ENCODE results near the gene PI4K2A. TPM values are rescaled to one million over a fixed set of nuclear protein-coding genes. Genes with fewer than 3 reads are reported as not detected.

Gene PI4K2A
- total and polyA plus RNA-seq, 4 experiments from 2014 or later, result 8.5 to 9.9 (median 9.2) TPM

- no peak overlapping the region for H3K4me3 ChIP-seq (ENCODE audit: low read length in 2 of 2)
- intact Hi-C loops (cut with micrococcal nuclease), result no loop called here
- Mint-ChIP-seq H3K9me3 (no peaks in the 10 kb centered on the region), H3K4me3 (no peak overlapping the region), H3K4me1 (no peaks in the 10 kb centered on the region), H3K27ac (no peak overlapping the region), H3K36me3 (no peaks in the 10 kb centered on the region), H3K27me3 (peaks cover 0 to 2% of the 10 kb centered on the region in 2 donors)
- no peak overlapping the region for H3K27ac ChIP-seq (ENCODE audit: low read depth, low read length)
- no peaks in the 10 kb centered on the region for H3K4me1 ChIP-seq (ENCODE audit: insufficient read depth, low read length)
- CTCF ChIA-PET (ENCODE audit: partially characterized antibody), result no interaction called here
- H3K9me3 ChIP-seq (ENCODE audit: control insufficient read depth in 1 of 2, low read length in 2 of 2), result no peaks in the 10 kb centered on the region
- DNase-seq, result no peak
- no peaks in the 10 kb centered on the region for H3K27me3 ChIP-seq (ENCODE audit: insufficient read depth, low read length)
- no peaks in the 10 kb centered on the region for H3K36me3 ChIP-seq (ENCODE audit: insufficient read depth, low read length)
- POLR2A ChIA-PET (ENCODE audit: partially characterized antibody), result interaction anchor here (1.1 kb wide), 1 partner anchor 21 kb away, joined by 3 read pairs; no protein-coding TSS in a partner anchor
These were observed 41.2 kb upstream of the PI4K2A start for GRCh38 chr10:97599272-97599619.

- no peaks in the 10 kb centered on the region for H3K9me3 Mint-ChIP-seq
- Histone ChIP-seq H3K27me3 (ENCODE audit: insufficient read depth, low read length) (no peaks in the 10 kb centered on the region), H3K4me3 (ENCODE audit: low read length in 2 of 2) (no peak overlapping the region), H3K36me3 (ENCODE audit: insufficient read depth, low read length) (no peaks in the 10 kb centered on the region), H3K4me1 (ENCODE audit: insufficient read depth, low read length) (no peaks in the 10 kb centered on the region), H3K27ac (ENCODE audit: low read depth, low read length) (no peak overlapping the region), H3K9me3 (ENCODE audit: control insufficient read depth in 1 of 2, low read length in 2 of 2) (no peaks in the 10 kb centered on the region)
- no peak overlapping the region for H3K27ac Mint-ChIP-seq
- ChIA-PET POLR2A (ENCODE audit: partially characterized antibody) (interaction anchor here (1.1 kb wide), 1 partner anchor 20 kb away, joined by 3 read pairs; no protein-coding TSS in a partner anchor), CTCF (ENCODE audit: partially characterized antibody) (no interaction called here)
- no peaks in the 10 kb centered on the region for H3K27me3 Mint-ChIP-seq
- no peak for DNase-seq
- H3K4me1 Mint-ChIP-seq, result no peaks in the 10 kb centered on the region
- H3K36me3 Mint-ChIP-seq, result no peaks in the 10 kb centered on the region
- no peak overlapping the region for H3K4me3 Mint-ChIP-seq
- intact Hi-C loops (cut with micrococcal nuclease), result no loop called here
These were observed 39.9 kb upstream of the PI4K2A start for GRCh38 chr10:97600616-97601015.

GRCh38 chr10:97601268-97602215 is 38.9 kb upstream of the PI4K2A start:
- intact Hi-C loops (cut with micrococcal nuclease), result no loop called here
- no peaks in the 10 kb centered on the region for H3K36me3 ChIP-seq (ENCODE audit: insufficient read depth, low read length)
- H3K36me3 Mint-ChIP-seq, result no peaks in the 10 kb centered on the region
- no peak overlapping the region for H3K4me3 ChIP-seq (ENCODE audit: low read length in 2 of 2)
- no peaks in the 10 kb centered on the region for H3K4me1 Mint-ChIP-seq
- ChIA-PET CTCF (ENCODE audit: partially characterized antibody) (no interaction called here), POLR2A (ENCODE audit: partially characterized antibody) (no interaction called here)
- no peaks in the 10 kb centered on the region for H3K27me3 ChIP-seq (ENCODE audit: insufficient read depth, low read length)
- no peak for DNase-seq
- no peaks in the 10 kb centered on the region for H3K9me3 Mint-ChIP-seq
- H3K4me3 Mint-ChIP-seq, result no peak overlapping the region
- no peaks in the 10 kb centered on the region for H3K9me3 ChIP-seq (ENCODE audit: control insufficient read depth in 1 of 2, low read length in 2 of 2)
- H3K27ac Mint-ChIP-seq, result no peak overlapping the region
- peaks cover 0 to 1% of the 10 kb centered on the region in 2 donors for H3K27me3 Mint-ChIP-seq
- no peak overlapping the region for H3K27ac ChIP-seq (ENCODE audit: low read depth, low read length)
- H3K4me1 ChIP-seq (ENCODE audit: insufficient read depth, low read length), result no peaks in the 10 kb centered on the region

- H3K36me3 ChIP-seq (ENCODE audit: insufficient read depth, low read length), result no peaks in the 10 kb centered on the region
- no peaks in the 10 kb centered on the region for H3K36me3 Mint-ChIP-seq
- intact Hi-C loops (cut with micrococcal nuclease), result no loop called here
- POLR2A ChIA-PET (ENCODE audit: partially characterized antibody), result no interaction called here
- no peaks in the 10 kb centered on the region for H3K9me3 Mint-ChIP-seq
- H3K9me3 ChIP-seq (ENCODE audit: control insufficient read depth in 1 of 2, low read length in 2 of 2), result no peaks in the 10 kb centered on the region
- no peak for DNase-seq
- H3K4me3 Mint-ChIP-seq, result no peak overlapping the region
- no peaks in the 10 kb centered on the region for H3K4me1 ChIP-seq (ENCODE audit: insufficient read depth, low read length)
- H3K27ac ChIP-seq (ENCODE audit: low read depth, low read length), result no peak overlapping the region
- no peak overlapping the region for H3K27ac Mint-ChIP-seq
- CTCF ChIA-PET (ENCODE audit: partially characterized antibody), result no interaction called here
- H3K4me3 ChIP-seq (ENCODE audit: low read length in 2 of 2), result no peak overlapping the region
- peaks cover 0 to 1% of the 10 kb centered on the region in 2 donors for H3K27me3 Mint-ChIP-seq
- H3K27me3 ChIP-seq (ENCODE audit: insufficient read depth, low read length), result no peaks in the 10 kb centered on the region
- H3K4me1 Mint-ChIP-seq, result no peaks in the 10 kb centered on the region
These were observed 33.3 kb upstream of the PI4K2A start for GRCh38 chr10:97607095-97607636.

- Histone ChIP-seq H3K36me3 (ENCODE audit: insufficient read depth, low read length) (no peaks in the 10 kb centered on the region), H3K9me3 (ENCODE audit: control insufficient read depth in 1 of 2, low read length in 2 of 2) (no peaks in the 10 kb centered on the region), H3K27ac (ENCODE audit: low read depth, low read length) (no peak overlapping the region), H3K4me1 (ENCODE audit: insufficient read depth, low read length) (no peaks in the 10 kb centered on the region), H3K4me3 (ENCODE audit: low read length in 2 of 2) (no peak overlapping the region), H3K27me3 (ENCODE audit: insufficient read depth, low read length) (no peaks in the 10 kb centered on the region)
- peak overlapping the region in 2 of 7 donors; percentile 3 to 37 for H3K27ac Mint-ChIP-seq
- POLR2A ChIA-PET (ENCODE audit: partially characterized antibody), result no interaction called here
- no peaks in the 10 kb centered on the region for H3K4me1 Mint-ChIP-seq
- H3K4me3 Mint-ChIP-seq, result no peak overlapping the region
- intact Hi-C loops (cut with micrococcal nuclease), result no loop called here
- H3K9me3 Mint-ChIP-seq, result no peaks in the 10 kb centered on the region
- H3K36me3 Mint-ChIP-seq, result no peaks in the 10 kb centered on the region
- H3K27me3 Mint-ChIP-seq, result peaks cover 0 to 1% of the 10 kb centered on the region in 2 donors
- no peak for DNase-seq
- CTCF ChIA-PET (ENCODE audit: partially characterized antibody), result no interaction called here
These were observed 31.4 kb upstream of the PI4K2A start for GRCh38 chr10:97608991-97609561.

GRCh38 chr10:97611473-97611872 is 29.0 kb upstream of the PI4K2A start:
- H3K4me1 ChIP-seq (ENCODE audit: insufficient read depth, low read length), result no peaks in the 10 kb centered on the region
- no peaks in the 10 kb centered on the region for H3K4me1 Mint-ChIP-seq
- H3K36me3 ChIP-seq (ENCODE audit: insufficient read depth, low read length), result no peaks in the 10 kb centered on the region
- H3K9me3 Mint-ChIP-seq, result no peaks in the 10 kb centered on the region
- H3K27me3 Mint-ChIP-seq, result no peaks in the 10 kb centered on the region
- no peak overlapping the region for H3K27ac ChIP-seq (ENCODE audit: low read depth, low read length)
- H3K9me3 ChIP-seq (ENCODE audit: control insufficient read depth in 1 of 2, low read length in 2 of 2), result no peaks in the 10 kb centered on the region
- intact Hi-C loops (cut with micrococcal nuclease), result no loop called here
- CTCF ChIA-PET (ENCODE audit: partially characterized antibody), result no interaction called here
- no peaks in the 10 kb centered on the region for H3K27me3 ChIP-seq (ENCODE audit: insufficient read depth, low read length)
- no peak for DNase-seq
- no peak overlapping the region for H3K27ac Mint-ChIP-seq
- H3K36me3 Mint-ChIP-seq, result no peaks in the 10 kb centered on the region
- POLR2A ChIA-PET (ENCODE audit: partially characterized antibody), result no interaction called here
- H3K4me3 ChIP-seq (ENCODE audit: low read length in 2 of 2), result no peak overlapping the region
- H3K4me3 Mint-ChIP-seq, result no peak overlapping the region

- Mint-ChIP-seq H3K4me3 (no peak overlapping the region), H3K4me1 (no peaks in the 10 kb centered on the region), H3K27me3 (no peaks in the 10 kb centered on the region), H3K27ac (no peak overlapping the region), H3K9me3 (no peaks in the 10 kb centered on the region), H3K36me3 (no peaks in the 10 kb centered on the region)
- H3K4me1 ChIP-seq (ENCODE audit: insufficient read depth, low read length), result no peaks in the 10 kb centered on the region
- no peak overlapping the region for H3K27ac ChIP-seq (ENCODE audit: low read depth, low read length)
- no peaks in the 10 kb centered on the region for H3K27me3 ChIP-seq (ENCODE audit: insufficient read depth, low read length)
- ChIA-PET POLR2A (ENCODE audit: partially characterized antibody) (no interaction called here), CTCF (ENCODE audit: partially characterized antibody) (interaction anchor here (1.7 kb wide), 1 partner anchor 334 kb away, joined by 4 read pairs; no protein-coding TSS in a partner anchor)
- intact Hi-C loops (cut with micrococcal nuclease), result no loop called here
- no peaks in the 10 kb centered on the region for H3K9me3 ChIP-seq (ENCODE audit: control insufficient read depth in 1 of 2, low read length in 2 of 2)
- H3K4me3 ChIP-seq (ENCODE audit: low read length in 2 of 2), result no peak overlapping the region
- no peak for DNase-seq
- H3K36me3 ChIP-seq (ENCODE audit: insufficient read depth, low read length), result no peaks in the 10 kb centered on the region
These were observed 28.1 kb upstream of the PI4K2A start for GRCh38 chr10:97612386-97612785.
